Forelimb muscle (tissue), 1 donor: Measurements from ENCODE around the gene DIAPH3. TPM values are rescaled to one million over a fixed set of nuclear protein-coding genes. Genes with fewer than 3 reads are reported as not detected.
"Not testable (repeated sequence)": the region's sequence is repeated elsewhere in the genome, so short reads cannot be mapped to it uniquely, and the experiment has no call there.

ENCODE experiments used
- DNase-seq: peaks from one replicate; pipeline ENCODE4 v3.0.0-alpha.2; 2013; ENCODE audit warnings: low read depth
- polyA plus RNA-seq: library from polyadenylated mRNA; unstranded; fragments of 120-200 nt; gene quantifications from one replicate; pipeline ENCODE4 v1.2.1, GENCODE V29; 2013; ENCODE audit not compliant: insufficient read length

The DIAPH3 gene
- polyA plus RNA-seq, 1 donor, result 6.5 TPM

- no peak for DNase-seq
Measured at GRCh38 chr13:60094385-60095088, 69.2 kb downstream of the DIAPH3 start.

DNA sequence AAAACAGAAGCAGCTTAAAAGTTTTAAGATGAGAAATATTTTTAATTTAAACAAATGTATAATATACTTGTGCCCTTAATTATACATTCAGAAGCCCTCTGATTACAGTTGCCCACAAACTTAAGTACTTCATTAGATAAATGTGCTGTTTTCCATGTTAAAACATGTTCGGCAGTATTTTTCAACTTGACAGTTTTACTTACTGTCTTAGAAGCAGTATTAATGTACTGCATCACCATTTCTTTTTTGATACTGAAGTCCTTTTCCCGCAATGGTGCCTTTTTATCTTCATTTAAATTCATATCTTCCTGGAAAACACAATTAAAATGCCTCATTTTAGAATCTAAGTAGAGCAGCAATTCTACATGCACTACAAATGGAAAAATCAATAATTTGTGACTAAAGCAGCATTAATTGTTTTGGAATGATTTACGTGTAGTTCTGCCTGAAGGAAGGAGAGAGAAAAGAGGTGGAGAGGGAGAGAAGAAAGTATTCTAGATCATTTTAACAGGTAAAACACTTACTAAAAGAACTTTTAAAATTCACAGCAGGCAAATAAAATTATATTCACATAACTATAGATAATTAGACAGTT is 70.2 kb downstream of the DIAPH3 start:
- DNase-seq, result no peak

DNA sequence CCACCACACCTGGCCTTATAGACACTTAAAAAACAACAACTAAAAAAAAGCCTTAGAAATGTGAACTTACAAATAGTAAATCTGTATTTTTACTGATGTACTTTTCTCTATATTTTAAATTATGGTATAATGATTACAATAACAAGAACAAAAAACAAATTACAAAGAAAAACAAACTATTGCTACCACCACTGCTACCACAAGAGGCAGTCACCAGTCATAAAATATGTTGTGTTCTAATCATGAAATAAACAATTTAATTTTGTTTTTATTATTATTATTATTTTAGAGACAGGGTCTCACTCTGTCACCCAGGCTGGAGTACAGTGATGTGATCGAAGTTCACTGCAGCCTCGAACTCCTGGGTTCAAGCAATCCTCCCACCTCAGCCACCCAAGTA is 72.2 kb downstream of the DIAPH3 start:
- DNase-seq, result no peak

GRCh38 chr13:60090574-60090973 is 73.2 kb downstream of the DIAPH3 start:
- no peak for DNase-seq

DNA sequence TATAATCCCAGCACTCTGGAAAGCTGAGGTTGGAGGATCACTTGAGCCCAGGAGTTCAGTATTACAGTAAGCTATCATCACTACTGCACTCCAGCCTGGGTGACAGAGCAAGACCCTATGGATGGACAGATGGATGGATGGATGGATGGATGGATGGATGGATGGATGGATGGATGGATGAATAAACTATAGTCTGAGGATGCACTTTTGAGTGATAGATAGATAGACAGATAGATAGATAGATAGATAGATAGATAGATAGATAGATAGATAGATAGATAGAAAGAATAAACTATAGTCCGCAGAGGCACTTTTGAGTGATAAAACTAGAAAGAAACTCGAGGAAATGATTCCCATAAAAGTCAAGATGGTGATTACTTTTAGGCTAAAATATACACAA is 79.9 kb downstream of the DIAPH3 start:
- DNase-seq, result not testable (repeated sequence)

DNA sequence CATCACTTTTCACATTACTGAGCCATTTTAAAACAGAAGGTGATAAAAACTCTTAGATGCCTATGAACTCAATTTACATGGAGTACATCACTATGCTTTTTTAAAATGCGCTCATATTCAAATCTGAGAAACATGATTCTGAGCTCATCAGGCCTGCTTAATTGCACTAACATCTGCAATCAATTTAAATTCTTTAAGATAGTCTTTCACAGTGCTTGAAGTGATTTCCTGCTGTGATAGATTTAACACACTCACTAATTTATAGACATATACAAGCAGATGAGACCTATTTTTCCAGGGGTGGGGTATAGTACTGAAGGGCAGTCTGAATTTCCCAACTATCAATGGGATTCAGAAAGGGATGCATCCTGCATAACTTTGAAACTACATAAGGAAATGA is 82.9 kb downstream of the DIAPH3 start:
- no peak for DNase-seq

GRCh38 chr13:60078226-60078625 is 85.5 kb downstream of the DIAPH3 start:
- DNase-seq, result no peak

GRCh38 chr13:60075850-60076249 is 87.9 kb downstream of the DIAPH3 start:
- DNase-seq, result no peak

DNA sequence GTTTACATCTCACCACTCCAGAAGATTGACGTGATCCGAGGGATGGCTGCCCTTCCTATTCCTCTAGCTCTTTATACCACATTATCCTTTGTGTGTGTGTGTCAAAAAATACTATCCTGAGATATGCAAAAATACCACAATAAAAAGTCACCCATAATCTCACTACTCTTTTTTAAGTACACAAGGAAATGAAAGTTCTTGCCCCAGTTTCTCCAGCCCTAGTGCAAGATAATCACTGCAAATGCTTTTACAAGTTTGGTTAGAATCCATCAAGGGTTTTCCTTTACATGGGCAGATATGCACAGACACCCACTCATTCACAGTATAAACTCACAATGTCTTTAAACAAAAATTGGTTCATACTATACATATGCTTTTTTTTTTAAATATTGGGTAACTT is 89.3 kb downstream of the DIAPH3 start:
- DNase-seq, result no peak

- DNase-seq, result no peak
Measured at GRCh38 chr13:60066226-60066625, 97.5 kb downstream of the DIAPH3 start.

DNA sequence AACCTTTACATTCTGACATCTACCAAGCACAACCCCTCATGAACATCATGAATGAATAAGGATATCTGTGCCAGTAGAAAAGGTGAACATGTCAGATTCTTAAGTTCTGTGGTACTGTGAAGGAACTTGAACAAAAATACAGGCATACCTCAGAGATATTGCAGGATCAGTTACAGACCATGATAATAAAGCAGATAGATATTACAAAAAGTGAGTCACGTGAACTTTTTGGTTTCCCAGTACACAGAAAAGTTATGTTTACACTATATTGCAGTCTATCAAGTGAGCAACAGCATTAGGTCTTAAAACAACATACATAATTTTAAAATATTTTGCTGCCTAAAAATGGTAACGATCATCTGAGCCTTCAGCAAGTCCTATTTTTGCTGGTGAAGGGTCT is 101.2 kb downstream of the DIAPH3 start:
- no peak for DNase-seq

- DNase-seq, result no peak
Measured at GRCh38 chr13:60061737-60062136, 102.0 kb downstream of the DIAPH3 start.

GRCh38 chr13:60051754-60052285 is 111.9 kb downstream of the DIAPH3 start:
- DNase-seq, result no peak

DNA sequence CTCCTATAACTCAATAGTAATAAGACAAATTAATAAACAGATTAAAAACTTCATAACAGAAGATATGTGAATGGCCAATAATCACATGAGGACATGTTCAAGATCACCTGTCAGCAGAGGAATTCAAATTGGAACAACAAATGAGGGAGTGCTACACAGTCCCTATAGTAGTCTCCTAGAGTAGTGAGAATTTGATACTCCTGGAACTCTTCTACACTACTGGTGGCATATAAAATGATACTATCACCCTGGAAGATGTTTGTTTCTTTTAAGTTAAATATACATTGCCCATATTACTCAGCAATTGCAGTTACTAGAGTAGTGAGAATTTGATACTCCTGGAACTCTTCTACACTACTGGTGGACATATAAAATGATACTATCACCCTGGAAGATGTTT is 115.4 kb downstream of the DIAPH3 start:
- not testable (repeated sequence) for DNase-seq

- no peak for DNase-seq
Measured at GRCh38 chr13:60047918-60048317, 115.8 kb downstream of the DIAPH3 start.

GRCh38 chr13:60044321-60044720 is 119.4 kb downstream of the DIAPH3 start:
- no peak for DNase-seq

DNA sequence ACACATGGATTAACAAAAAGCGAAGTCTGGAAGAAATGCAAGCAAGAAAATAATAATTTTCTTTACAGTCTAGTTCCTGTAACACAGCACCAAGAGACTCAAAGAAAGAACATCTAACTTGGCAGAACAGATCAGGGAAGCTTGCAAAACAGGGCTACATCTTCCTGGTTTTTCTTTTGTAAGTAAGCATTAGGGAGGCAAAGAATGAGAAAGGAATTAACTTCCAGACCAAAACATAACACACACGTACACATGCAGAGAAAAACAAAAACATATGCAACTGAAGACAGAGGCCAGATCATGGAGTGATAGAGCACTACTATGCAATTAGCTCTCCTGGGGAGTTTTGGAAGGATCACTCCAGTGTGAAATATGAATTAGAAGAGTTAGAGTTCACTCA is 120.5 kb downstream of the DIAPH3 start:
- no peak for DNase-seq

DNA sequence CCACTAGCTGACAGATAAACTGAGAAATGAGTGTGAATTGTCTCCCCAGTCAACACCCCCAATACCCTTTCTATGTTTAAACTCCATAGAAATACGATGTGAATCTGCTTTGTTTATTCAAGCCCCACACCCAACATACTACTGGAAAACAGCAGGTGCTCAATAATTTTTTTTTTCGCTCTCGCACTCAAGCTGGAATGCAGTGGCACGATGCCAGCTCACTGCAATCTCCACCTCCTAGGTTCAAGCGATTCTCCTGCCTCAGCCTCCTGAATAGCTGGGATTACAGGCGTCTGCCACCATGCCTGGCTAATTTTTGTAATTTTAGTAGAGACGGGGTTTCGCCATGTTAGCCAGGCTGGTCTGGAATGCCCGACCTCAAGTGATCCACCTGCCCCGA is 123.1 kb downstream of the DIAPH3 start:
- DNase-seq, result not testable (repeated sequence)

DNA sequence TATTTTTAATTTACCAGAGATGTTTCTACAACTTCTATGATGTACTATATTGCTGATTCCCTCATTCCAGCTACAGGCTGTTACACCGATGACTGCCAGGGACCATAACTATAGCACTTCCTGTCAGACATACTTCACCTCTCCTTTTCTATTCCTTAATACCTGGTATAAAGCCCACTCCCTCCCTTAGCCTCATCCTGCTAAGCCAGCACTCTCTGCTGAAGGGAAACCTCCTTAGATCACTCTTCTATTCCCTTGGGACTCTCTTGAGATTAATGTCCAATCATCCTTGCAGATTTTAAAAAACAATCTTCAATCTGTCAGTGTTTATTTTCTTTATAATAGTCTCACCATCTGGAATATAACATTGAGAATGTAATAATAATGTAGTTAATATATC is 127.9 kb downstream of the DIAPH3 start:
- no peak for DNase-seq

DNA sequence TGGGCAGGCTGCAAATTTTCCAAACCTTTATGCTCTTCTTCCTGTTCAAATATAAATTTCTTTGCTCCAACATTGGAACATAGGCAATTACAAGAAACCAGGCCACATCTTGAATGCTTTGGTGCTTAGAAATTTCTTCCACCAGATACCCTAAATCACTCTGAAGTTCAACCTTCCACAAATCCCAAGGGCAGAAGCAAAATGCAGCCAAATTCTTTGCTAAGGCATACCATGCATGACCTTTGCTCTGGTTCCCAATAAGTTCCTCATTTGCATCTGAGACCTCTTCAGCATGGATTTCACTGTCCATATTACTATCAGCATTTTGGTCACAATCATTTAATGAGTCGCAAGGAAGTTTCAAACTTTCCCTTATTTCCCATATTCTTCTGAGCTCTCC is 130.9 kb downstream of the DIAPH3 start:
- no peak for DNase-seq

GRCh38 chr13:60028021-60028420 is 135.7 kb downstream of the DIAPH3 start:
- DNase-seq, result peak; percentile 4

- no peak for DNase-seq
Measured at GRCh38 chr13:60026286-60026685, 137.4 kb downstream of the DIAPH3 start.

- DNase-seq, result no peak
Measured at GRCh38 chr13:60020288-60020687, 143.4 kb downstream of the DIAPH3 start.
